ENCODE data around the gene TRAPPC3L.
A peak's percentile ranks its signal among the peaks of the same experiment; 100 is the strongest.
"Not testable (repeated sequence)": the region's sequence is repeated elsewhere in the genome, so short reads cannot be mapped to it uniquely, and the experiment has no call there.

The TRAPPC3L gene

GRCh38 chr6:116512111-116512559, 33.3 kb downstream of the TRAPPC3L start:
- no peak for DNase-seq

DNA sequence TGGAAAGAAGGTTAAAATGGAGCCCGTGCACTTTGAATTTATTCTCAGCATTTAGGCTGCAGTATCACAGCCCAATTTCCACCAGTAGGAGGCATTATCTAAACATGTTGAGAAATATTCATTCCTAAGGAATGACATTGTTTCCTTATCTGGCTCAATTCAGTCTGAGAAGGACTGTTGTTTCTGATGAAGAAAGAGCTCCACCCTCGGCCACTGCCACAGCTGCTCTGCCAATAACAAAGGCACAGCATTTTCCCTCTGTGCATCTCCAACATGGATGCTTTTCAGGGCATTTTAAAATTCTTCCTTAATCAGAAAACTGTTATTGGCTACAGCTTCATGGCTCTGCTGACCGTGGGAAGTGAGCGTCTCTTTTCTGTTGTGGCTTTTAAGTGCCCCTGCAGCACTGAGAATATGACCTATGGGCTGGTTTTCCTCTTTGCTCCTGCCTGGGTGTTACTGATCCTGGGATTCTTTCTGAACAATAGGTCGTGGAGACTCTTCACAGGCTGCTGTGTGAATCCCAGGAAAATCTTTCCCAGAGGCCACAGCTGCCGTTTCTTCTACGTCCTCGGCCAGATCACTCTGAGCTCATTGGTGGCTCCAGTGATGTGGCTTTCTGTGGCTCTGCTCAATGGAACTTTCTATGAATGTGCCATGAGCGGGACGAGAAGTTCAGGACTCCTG, 33.9 kb downstream of the TRAPPC3L start, which contains the start of gene CALHM5:
Gene CALHM5 (plus strand): TSS at position 216 of the 687 bp plus-strand sequence. CDS start 58 bp downstream, at position 274.
- DNase-seq, result peak; percentile 43

DNA sequence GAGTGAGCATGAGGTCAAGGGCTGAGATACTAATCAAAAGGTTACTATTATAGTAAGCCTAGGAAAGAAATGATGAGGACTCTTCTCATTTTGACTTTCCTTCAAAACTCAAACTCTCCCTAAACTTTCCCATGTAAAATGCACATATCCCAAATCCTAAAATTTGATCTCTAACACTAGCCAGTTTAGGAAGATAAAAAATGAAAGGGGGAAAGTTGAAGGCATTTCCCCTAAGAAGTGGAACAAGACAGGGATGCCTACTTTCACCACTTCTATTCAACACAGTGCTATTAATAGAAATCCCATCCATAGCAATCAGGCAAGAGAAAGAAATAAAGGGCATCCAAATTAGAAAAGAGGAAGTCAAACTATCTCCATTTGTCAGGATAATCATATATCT, 37.0 kb downstream of the TRAPPC3L start:
- no peak for DNase-seq

- no peak for DNase-seq
Measured at GRCh38 chr6:116507324-116507723, 38.2 kb downstream of the TRAPPC3L start.

DNA sequence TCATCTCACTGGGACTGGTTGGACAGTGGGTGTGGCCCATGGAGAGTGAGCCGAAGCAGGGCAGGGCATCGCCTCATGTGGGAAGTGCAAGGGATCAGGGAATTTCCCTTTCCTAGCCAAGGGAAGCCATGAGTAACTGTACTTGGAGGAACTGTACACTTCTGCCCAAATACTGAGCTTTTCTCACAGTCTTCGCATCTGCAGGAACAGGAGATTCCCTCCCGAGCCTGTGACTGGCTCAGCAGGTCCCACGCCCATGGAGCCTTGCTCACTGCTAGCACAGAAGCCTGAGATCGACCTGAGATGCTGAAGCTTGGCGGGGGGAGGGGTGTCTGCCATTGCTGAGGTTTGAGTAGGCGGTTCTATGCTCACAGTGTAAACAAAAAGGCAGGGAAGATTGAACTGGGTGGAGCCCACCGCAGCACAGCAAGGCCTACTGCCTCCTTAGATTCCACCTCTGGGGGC, 44.5 kb downstream of the TRAPPC3L start:
- no peak for DNase-seq

GRCh38 chr6:116497113-116497676, 48.3 kb downstream of the TRAPPC3L start:
- DNase-seq, result no peak

DNA sequence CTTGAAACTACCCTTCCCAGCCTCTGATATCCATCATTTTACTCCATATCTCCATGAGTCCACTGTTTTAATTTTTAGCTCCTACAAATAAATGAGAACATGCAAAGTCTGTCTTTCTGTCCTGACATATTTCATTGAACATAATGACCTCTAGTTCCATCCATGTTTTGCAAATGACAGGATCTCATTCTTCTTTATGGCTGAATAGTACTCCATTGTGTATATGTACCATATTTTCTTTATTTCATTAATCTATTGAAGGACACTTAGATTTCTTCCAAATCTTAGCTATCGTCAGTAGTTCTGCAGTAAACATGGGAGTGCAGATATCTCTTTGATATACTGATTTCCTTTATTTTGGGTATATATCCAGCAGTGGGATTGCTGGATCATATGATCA, 50.3 kb downstream of the TRAPPC3L start:
- not testable (repeated sequence) for DNase-seq

DNA sequence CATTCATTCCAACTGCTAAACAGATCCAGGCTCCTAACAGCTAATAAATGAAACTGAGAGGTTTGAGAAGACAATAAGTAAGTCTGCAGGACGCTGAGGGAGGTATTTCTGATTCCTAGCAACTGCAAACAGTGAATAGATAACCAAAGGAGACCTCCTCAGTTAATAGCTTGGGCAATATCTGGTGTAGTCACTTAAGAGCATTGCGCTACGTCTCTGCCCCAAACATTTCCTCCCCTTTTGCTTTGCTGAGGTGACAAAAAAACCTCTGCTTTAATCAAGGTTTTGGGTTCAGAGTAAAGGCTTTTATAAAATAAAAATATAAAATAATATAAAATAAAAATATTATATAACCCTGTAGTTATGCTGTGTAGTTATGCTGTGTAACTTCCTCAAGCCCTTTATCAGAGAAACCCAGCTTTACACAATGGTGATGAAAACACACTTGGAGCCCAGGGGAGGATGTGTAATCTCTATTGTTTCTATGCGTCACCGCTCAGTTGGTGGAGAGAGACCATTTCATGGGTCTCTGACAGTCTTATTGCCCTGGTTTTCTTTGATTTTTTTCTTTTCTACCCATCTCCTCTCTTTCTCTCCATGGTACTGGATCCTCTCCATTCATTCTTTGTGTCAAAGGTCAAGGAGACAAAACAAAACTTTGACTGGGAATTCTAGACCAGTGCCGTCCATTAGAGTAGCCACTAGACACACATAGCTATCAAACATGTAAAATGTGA, 53.0 kb downstream of the TRAPPC3L start:
- peak; percentile 95 for DNase-seq

GRCh38 chr6:116491610-116492330, 53.7 kb downstream of the TRAPPC3L start:
- DNase-seq, result peak; percentile 13

DNA sequence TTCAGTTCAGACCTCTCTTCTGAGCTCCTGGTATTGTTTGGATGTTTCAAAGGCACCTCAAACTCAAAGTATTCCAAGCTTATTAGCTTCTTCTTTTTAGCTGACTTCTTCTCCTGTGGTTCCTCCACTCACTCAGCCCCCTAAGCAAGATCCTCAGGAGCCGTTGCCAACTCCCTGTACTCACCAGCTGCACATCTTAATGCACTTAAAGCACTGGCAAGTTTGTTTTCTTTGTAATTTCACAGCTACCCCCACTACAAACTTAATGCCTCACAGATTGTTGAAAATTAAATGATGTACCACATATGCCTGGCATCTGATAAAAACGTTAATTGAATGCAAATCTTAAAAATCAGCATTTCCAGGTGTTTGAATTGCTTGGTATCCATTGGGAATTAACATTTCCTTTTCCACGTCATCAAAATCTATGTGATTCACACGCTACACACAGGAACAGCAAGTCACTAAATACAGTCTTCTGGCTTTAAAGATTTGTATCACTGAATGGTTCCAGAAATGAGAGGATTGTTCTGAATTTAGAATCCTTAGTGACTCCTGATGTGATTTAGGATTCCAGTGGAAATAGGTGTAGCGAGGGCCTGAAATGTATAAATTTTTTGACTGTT, 59.8 kb downstream of the TRAPPC3L start:
- no peak for DNase-seq

DNA sequence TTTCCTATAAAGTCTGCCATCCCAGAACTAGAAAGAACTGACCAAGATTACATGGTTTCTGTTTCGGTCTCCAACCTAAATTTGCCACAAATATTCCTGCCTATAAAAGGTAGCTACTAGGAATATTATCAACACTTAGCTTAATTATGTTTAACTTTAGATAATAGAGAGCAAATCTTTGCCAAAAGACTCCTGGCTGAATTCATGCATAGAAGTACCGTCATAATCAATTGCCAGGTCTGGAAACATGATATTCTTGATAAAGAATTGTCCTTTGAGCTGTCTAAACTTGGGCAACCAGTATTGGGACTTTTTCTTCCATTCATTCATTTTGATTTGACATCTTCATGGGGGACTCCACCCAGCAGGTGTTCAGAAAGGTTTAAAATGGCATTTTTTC, 61.9 kb downstream of the TRAPPC3L start:
- DNase-seq, result no peak

GRCh38 chr6:116482780-116483179, 62.7 kb downstream of the TRAPPC3L start:
- DNase-seq, result no peak

DNA sequence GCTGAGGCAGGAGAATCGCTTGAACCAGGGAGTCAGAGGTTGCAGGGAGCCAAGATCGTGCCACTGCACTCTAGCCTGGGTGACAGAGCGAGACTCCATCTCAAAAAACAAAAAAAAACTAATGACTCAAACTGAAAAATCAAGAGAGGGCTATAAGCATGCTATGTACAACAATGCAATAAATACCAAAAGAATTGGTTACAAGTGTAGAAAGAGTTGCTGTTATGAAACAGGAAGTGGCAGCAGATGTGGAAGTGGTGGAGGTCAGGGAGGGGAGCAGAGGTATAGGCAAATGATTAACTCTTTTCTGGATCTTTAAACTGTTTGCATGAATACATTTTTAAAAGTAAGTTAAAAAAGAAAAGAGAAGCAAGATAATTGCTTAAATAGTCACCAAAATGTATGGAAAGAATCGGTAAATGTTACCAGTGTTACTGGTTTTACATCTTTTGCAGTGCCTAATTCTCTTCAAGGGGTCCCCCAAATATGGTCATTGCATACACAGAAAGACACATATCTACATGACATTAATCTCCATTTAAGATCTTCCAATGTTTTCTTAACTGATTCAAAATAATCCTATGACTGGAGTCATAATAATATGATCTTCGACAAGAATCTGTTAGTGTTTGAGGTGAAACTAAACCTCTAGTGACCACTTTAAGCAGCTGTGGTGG, 69.3 kb downstream of the TRAPPC3L start:
- peak; percentile 87 for DNase-seq

DNA sequence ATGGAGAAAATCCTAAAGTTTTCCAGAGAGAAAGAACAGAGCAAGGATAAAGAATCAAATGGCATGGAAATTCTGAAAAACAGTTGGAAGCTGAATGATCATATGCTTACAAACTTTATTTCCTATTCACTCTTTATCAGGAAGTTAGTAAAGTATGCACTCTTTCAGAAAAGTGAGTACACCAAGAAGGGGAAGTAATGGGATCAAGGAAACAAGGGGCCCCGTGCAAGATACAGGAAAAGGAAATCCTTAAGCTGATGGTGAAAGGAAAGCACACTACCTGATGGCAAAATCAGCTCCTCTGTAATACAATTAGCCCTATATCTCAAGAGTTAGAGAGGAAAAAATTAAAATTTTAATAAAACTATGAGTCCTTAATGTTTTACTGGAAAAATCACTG, 70.3 kb downstream of the TRAPPC3L start:
- peak; percentile 55 for DNase-seq

DNA sequence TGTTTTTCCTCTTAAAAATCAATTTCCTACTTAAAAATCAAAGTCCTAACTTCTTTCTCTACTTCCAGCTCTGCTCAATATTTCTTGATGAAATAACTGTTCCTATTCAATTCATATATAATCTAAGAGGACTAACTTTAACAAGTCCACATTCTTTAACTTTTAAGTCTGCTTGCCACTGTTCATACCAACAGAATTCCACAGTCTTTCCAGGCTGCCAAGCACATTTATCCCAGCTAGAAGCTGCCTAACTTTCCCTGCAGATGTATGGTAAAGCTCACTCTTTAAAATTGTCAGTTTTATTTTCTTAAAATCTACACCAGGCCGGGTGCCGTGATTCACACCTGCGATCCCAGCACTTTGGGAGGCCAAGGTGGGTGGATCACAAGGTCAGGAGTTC, 72.8 kb downstream of the TRAPPC3L start:
- no peak for DNase-seq

GRCh38 chr6:116471531-116471930, 74.0 kb downstream of the TRAPPC3L start:
- no peak for DNase-seq

GRCh38 chr6:116468293-116468692, 77.2 kb downstream of the TRAPPC3L start:
- DNase-seq, result peak; percentile 63

- no peak for DNase-seq
Measured at GRCh38 chr6:116467514-116467913, 78.0 kb downstream of the TRAPPC3L start.

GRCh38 chr6:116467096-116467495, 78.4 kb downstream of the TRAPPC3L start:
- no peak for DNase-seq

GRCh38 chr6:116465246-116465645, 80.2 kb downstream of the TRAPPC3L start:
- DNase-seq, result peak; percentile 78

DNA sequence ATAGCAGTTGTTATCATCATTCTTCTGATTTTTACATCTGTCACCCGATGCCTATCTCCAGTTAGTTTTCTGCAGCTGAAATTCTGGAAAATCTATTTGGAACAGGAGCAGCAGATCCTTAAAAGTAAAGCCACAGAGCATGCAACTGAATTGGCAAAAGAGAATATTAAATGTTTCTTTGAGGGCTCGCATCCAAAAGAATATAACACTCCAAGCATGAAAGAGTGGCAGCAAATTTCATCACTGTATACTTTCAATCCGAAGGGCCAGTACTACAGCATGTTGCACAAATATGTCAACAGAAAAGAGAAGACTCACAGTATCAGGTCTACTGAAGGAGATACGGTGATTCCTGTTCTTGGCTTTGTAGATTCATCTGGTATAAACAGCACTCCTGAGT, 82.2 kb downstream of the TRAPPC3L start:
- no peak for DNase-seq

Data from hematopoietic multipotent progenitor cell treated with erythropoietin and hydrocortisone succinate and interleukin-3 and kit ligand, for 4 days (in vitro differentiated cells).